GM12873 (cell line): ENCODE data around the gene SPRTN.

Experiments
- TF ChIP-seq, protein P1 (sequence below): IDR thresholded peaks from 2 replicates; pipeline ENCODE4 v1.5.1; 2012; ENCODE audit warnings: low read depth, mild to moderate bottlenecking, moderate library complexity, low read length, control low read depth; ENCODE audit not compliant: insufficient read depth; ENCODE audit errors: missing control alignments

The SPRTN gene

DNA sequence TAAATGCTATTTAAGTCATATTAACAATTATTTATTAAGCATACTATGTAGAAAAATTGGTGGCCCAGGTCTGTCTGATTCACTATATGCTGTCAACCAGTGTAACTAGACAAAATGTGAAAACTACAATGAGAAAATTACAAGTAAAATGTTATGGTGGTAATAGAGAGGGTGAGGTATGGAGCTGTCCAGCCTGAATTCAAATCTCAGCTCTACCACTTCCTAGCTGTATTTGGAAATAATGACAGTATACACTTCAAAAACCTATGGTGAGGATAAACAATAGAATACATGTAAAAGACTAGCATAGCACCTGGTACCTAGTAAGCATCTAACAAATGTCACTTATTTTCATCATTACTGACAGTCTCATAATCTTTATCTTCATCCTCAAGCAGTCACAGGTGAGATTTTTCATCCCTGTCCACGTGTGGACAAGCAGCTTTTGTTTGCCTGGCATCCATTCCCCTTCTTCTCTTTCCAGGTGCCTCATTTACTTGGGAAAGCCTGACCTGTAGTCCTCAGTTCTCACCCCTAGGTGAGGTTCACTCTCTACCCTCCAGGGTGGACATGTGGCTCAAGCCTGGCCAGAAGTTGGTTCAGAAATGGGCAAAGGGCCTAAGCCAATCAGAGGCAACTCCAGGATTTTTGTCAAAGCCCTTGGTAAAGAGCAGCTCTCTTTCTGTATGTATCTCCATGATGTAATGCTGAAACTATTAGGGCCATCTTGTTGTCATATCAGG, 54.5 kb downstream of the SPRTN start:
- TF ChIP-seq, protein P1, sequence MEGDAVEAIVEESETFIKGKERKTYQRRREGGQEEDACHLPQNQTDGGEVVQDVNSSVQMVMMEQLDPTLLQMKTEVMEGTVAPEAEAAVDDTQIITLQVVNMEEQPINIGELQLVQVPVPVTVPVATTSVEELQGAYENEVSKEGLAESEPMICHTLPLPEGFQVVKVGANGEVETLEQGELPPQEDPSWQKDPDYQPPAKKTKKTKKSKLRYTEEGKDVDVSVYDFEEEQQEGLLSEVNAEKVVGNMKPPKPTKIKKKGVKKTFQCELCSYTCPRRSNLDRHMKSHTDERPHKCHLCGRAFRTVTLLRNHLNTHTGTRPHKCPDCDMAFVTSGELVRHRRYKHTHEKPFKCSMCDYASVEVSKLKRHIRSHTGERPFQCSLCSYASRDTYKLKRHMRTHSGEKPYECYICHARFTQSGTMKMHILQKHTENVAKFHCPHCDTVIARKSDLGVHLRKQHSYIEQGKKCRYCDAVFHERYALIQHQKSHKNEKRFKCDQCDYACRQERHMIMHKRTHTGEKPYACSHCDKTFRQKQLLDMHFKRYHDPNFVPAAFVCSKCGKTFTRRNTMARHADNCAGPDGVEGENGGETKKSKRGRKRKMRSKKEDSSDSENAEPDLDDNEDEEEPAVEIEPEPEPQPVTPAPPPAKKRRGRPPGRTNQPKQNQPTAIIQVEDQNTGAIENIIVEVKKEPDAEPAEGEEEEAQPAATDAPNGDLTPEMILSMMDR: no peak

DNA sequence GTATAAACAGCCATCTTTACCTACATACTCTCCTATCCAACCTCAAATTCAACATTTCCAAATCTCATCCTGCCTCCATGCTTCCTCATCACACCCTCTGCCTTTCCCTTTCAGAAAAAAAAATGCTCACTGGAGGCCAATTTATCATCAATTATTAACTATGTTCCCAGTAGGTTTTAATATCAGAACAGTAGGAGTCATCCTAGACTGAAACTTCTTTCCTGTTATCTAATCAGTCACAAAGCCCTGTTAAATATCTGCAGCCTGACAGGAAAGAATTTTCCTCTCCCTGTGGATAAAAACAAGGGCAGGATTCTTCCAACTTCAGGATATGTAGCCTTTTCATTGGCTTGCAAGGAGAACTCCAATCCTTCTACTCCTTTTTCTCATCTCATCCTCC, 55.6 kb downstream of the SPRTN start:
- TF ChIP-seq, protein P1: no peak

DNA sequence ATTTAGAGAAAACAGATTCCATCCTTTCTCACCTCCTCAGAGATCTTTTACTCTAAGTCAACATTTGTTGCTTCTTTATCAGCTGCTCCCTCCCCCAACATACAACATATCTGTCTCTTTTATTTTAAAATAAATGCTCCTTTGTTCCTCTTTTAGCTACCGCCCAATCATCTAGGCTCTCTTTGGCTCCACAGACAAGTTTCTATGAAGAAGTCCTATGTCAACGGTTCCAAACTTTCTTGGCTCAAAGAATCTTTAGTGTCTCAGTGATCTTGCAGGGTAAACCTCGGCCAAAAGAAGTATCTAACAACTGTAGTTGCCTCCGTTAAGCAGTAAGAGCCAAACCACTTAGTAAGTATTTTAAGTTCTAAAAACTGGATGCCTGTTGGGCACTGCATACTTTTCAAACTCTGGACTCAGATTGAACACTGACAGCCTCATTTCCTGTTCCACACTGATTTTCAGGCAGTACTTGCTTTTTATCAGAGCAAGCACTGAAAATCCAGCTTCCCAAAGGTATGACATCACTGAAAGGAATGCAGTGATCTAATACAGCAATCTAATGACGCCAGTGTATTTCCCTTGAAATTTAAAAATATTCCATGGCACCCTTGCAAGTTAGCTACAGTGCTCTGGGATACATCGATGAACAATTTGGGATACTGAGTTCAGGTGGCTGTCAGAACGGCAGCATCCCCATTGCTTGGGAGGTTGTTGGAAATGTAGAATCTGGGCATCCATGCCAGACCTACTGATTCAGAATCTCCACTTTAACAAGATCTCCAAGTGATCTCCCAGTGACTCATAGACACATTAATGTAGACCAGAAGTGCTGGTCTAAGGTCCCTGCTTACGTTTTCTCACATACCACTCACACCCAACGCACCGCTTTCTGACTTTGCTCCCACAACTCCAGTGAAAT, 57.2 kb downstream of the SPRTN start:
- TF ChIP-seq, protein P1: no peak

DNA sequence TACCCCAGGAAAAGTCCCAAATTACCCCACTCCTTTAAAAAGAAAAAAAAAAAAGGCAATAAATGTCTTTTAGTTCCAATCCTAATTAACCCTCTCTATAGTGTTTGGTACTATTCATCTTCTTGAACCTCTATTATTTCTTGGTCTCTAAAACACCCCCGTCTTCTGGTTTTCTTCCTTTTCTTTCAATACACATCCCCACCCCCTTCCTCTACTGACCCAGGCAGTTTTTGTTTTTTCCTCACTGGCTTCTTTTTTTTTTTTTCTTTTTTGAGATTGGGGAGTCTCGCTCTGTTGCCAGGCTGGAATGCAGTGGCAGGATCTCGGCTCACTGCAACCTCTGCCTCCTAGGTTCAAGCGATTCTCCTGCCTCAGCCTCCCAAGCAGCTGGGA, 57.9 kb downstream of the SPRTN start:
- TF ChIP-seq, protein P1: no peak

DNA sequence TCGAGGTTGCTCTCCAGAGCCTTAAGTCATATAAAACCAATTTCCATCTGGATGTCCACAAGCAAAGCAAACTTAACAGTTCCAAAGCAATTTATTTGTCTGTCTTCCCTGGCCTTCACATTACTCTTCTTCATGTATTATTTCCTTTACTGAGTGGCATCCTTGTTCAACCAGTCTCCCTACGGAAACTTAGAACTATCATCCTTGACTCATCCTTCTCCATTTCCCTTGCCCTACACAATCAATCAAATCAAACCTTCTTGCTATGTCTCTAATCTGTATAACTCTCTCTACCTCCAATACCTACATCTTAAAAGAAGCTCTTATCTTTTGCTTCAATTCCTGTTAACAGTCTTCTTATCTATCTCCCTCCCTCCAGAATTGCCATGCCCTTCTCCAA, 58.5 kb downstream of the SPRTN start:
- TF ChIP-seq, protein P1: no peak

DNA sequence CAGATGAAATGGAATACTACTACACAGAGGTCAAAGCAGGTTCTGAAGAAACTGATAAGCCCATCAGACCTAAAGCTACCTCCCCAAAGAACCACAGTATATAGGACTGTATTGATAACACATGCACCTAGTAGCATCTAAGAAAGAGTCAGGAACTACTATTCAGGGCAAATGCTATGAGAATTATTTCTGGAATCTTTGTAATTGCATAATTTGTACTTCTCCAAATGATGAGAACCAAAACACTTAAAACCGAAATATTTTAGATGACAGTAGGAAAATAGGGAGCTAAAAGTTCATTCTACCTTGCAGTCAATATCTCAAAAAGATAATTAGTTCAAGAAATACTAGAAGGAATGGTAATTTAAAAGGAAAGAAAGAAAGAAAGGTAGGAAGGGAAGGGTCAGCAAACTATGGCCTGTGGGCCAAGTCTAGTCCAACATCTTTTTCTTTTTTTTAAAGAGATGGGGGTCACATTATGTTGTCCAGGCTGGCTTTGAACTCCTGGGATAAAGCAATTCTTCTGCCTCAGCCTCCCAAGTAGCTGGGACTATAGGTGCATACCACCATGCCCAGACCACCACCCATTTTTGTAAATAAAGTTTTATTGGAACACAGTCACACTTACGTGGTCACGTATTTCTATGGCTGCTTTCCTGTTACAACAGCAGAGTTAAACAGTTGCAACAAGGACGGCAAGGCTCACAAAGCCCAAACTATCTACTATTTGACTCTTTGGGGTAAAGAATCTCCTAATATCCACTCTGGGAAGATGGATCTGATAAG, 60.0 kb downstream of the SPRTN start:
- TF ChIP-seq, protein P1: no peak
